GM21526 (cell line): ENCODE measurements around the gene PLCD4.

Experiments
- ATAC-seq: cut with Tn5 transposase; IDR thresholded peaks from one replicate; pipeline ENCODE4 v1.9.1; 2021; ENCODE audit warnings: moderate library complexity; ENCODE audit not compliant: unreplicated experiment, low FRiP score

PLCD4 gene

GRCh38 chr2:218618102-218618860, 10.6 kb downstream of the PLCD4 start:
- no peak for ATAC-seq

DNA sequence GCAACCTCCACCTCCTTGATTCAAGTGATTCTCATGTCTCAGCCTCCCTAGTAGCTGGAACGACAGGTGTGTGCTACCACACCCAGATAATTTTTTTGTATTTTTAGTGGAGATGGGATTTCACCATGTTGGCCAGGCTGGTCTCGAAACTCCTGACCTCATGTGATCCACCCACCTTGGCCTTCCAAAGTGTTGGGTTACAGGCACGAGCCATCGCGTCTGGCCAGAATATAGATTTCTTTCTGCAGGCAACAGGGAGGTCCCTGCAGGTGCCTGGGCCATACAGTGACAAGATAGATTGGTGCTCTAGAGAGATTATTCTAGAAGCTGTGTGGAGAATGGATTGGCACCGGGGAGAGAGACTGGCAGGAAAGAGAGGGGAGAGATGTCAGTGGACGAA, 13.3 kb downstream of the PLCD4 start:
- ATAC-seq = no peak

- no peak for ATAC-seq
Measured at GRCh38 chr2:218622606-218623365, 15.1 kb downstream of the PLCD4 start.

DNA sequence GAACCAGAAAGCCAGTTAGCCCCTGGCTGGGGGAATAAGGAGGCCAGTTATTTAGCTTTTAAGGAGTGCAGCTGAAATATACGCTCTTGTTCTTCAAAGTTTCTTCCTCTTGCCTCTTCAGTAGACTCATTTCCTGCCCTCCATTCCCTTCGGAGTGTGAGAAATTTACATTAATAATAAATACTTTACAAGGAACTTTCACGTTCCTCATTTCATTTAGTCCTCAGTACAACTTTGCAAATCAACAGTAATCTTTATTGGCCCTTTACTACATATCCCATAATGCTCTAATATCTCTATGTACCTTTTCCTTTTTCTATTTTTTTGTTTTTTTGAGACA, 15.6 kb downstream of the PLCD4 start:
- ATAC-seq = no peak

DNA sequence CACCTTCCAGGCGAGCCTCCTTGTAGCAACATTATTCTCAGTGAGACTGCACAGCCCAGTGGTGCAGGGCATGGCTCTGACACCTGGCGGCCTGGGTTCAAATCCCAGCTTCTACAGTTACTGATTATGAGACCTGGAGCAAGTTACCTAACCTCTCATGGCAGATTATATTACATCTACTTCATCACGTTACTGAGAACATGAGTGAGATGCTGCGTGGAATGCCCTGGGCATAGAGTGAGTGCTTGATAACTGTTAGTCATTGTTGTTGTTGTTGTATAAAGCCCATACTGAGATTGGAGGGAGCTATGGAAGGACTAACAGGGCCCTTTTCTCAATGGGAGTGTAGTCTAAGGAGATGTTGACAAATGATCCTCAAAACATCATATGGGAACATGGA, 18.7 kb downstream of the PLCD4 start:
- no peak for ATAC-seq

DNA sequence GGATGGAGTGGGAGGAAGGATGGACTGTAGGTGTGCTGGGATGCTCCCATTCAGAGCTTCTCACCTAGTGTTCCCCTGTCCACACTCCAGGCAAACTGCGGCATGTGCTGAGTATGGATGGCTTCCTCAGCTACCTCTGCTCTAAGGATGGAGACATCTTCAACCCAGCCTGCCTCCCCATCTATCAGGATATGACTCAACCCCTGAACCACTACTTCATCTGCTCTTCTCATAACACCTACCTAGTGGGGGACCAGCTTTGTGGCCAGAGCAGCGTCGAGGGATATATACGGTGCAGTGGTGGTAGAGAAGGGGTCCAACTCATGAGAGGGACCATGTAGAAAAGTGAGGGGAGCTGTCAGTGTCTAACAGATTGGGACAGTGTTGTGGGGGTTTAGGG, 20.2 kb downstream of the PLCD4 start:
- no peak for ATAC-seq

DNA sequence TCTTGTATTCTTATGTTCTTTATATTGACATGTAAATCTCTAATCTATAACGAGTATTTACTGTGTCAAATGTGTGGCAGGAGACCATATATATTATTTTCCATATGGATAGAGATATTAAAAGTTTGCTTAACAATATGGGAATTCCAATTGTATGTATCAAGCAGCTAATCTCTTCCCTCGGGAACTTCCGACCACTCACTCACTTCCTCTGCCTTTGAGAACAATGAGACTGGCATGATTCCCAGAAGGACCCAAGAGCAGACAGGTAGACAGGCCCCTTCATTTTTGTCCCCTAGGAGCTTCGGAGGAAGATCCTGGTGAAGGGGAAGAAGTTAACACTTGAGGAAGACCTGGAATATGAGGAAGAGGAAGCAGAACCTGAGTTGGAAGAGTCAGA, 24.1 kb downstream of the PLCD4 start:
- ATAC-seq = no peak

DNA sequence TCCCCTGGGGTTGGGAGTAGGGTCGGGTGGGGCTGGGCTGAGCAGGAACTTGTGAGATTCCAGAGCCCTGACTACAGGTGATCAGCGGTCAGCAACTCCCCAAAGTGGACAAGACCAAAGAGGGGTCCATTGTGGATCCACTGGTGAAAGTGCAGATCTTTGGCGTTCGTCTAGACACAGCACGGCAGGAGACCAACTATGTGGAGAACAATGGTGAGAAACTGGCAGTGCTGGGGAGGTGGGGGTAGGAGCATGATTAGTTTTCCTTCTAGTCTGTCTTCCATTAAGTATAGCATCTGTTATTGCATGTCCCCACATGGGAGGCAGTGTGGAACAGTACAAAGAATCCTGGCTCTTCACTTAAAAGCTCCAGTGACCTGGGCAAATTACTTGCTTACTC, 28.0 kb downstream of the PLCD4 start:
- no peak for ATAC-seq

DNA sequence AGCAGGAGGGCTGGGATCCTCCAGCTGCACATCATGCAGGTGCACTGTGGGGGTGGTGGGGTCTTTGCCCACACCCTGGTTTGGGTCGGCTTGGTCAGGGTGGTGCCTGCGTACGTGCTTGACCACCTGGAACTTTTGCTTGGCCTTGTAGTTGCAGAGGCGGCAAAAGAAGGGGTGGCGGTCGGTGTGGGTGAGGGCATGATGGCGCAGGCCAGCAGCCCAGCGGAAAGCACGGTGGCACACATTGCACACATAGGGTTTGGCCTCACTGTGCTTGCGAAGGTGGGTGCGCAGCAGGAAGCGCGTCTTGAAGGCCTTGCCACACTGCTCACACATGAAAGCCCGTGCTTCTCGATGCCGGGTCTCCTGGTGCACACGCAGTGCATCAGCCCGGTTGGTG, 30.7 kb downstream of the PLCD4 start:
- ATAC-seq = no peak

GRCh38 chr2:218642121-218642656, 34.5 kb downstream of the PLCD4 start:
- no peak for ATAC-seq

- no peak for ATAC-seq
Measured at GRCh38 chr2:218642786-218643185, 35.1 kb downstream of the PLCD4 start.

DNA sequence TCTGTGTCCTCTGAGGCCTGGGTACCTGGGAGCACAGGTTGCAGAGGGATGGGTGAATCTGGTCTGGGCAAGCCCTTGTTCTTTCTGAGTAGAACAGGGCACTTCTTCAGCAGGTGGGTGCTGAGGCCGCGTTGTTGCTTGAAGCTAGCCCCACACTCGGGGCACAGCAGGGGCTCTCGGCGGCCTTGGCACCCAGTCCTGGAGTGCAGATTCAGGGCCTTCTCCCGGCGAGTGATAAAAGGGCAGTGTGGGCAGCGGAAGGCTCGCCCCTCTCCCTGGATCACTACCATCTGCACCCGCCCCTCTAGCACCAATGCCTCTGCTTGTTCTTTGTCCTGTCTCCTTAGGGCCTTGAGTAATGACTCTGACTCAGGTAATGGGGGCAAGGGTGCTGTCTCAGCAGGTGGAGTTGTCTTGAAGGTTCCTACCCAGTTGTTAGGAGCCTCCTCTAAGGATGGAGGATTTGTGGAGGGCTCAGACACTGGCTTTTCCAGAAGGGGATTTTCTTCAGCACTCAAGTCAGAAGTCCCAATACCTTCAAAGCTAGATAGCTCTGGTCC, 36.1 kb downstream of the PLCD4 start:
- no peak for ATAC-seq

GRCh38 chr2:218644721-218645120, 37.0 kb downstream of the PLCD4 start:
- no peak for ATAC-seq

DNA sequence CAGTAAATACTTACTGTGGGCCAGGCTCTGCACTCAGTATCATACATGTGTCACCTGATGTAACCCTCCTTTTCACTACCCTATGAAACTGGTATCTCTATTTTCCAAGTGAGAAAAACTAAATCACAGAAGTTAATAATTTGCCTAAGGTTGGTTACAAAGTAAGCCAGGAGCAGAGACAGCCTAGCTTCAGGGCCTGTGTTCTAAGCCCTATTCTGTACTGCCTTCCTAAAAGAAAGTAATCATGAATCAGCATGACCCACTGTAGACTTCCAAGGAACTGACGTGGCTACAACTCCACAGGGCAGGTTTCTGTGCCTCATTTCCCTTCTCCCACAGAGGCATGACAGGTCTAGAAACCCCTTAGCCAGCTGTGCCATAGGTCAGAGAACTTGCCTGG, 37.4 kb downstream of the PLCD4 start:
- ATAC-seq = no peak

DNA sequence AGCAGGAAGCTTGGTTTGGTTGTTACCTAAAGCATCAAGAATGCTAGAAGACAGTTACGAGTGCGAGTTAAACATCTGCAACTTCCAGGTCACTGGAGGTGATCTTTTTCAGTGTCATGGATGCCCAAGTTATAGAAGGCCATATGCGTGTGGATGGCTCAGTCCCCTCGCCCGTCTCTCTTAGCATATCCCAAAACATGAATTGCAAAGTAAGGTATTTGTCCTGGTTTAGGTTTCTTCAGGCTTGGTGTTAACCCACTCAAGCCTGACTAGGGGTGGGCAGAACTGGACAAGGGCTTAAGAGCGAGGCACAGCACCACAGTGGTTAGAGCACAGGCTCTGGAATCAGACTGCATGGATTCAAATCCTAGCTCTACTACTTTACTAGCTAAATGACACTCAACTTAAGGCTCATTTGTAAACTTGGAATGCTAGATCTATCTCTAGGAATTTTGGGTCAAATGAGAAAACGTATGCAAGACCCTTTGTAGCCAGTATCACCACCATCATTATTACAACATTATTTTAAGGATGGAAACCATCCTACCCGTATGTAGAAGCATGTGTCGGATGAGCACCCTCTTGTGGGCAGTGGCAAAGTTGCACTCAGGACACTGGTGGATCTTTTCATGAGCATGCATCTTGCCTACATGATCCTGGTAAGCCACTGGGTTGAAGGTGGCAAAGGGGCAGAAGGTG, 40.5 kb downstream of the PLCD4 start:
- ATAC-seq = no peak

DNA sequence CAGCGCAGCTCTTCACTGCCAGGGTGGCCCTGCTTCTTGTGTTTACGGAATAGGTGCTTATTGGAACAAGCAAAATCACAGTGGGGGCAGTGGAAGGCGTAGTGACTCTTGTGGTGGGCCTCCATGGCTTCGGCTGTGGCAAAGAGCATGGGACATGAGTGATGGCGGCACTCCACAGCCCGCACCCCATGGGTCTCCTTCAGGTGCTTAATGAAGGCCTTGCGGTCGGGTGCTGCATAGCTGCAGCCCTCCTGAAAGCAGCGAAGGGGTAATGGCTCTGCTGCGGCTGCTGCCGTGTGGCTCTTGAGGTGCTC, 41.0 kb downstream of the PLCD4 start:
- no peak for ATAC-seq

- ATAC-seq = no peak
Measured at GRCh38 chr2:218655751-218656150, 48.1 kb downstream of the PLCD4 start.

GRCh38 chr2:218658671-218659257, 51.1 kb downstream of the PLCD4 start:
- peak; percentile 44 for ATAC-seq

DNA sequence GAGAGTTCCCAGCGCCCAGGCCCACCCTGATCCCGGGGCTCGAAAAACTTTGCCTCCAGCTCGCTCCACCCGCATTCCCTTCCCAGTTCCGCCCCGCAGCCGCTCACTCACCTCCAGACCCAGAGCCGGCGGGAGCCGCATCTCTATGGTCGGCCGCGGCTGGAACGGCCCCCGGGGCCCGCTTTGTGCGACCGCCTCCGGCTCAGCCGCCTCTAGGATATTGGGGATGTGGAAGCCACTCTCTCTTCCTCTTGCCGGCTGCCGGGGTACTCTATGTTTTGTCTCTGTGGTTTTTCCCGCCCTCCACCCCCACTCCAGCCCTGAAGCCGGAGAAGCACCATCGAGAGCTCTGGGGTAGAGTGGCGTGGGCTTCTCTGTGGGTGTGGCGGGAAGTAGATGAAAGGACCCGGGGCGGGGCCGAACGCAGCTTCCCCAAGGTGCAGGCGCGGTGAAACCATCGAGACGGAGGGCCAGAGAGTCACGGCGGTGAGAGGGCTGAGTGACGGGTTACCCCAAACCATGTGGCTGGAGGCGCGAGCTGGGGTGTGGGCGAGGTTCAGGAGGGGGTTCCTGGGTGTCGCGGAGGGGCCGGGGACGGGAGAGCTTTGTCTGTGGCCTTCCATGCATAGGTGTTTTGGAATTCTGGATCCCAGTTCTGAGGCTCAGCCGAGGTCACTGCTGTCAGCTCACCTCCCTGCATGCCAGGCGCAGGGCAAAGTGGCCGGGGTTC, 51.7 kb downstream of the PLCD4 start, which contains the start of the genes BCS1L and ZNF142:
Gene BCS1L, plus strand, starts transcription at position 426 of the 730 bp plus-strand sequence. CDS start 1,305 bp downstream, outside the sequence.
Gene ZNF142, minus strand, starts transcription at position 366 of the 730 bp plus-strand sequence. CDS start 3,194 bp downstream, outside the sequence.
- ATAC-seq = peak; percentile 88

DNA sequence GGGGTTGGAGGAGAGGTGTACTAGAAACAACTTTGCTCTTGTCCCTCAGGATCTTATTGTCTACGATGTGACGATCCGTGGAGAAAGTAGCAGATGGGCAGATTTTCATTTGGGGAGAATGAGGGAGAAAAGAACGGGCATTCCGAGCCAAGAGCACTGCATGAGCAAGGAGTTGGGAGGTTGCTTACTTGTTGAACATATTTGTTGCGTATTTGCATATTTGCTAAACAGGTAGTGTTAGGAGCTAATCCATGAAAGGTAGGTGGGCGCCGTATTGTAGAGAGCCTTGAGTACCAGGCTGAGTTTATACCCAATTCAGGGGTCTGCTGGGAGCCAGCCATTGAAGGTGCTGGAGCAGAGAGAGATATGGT, 52.3 kb downstream of the PLCD4 start:
- no peak for ATAC-seq
